ENCODE data around the gene TTLL10. TPM values are rescaled to one million over a fixed set of nuclear protein-coding genes. Genes with fewer than 3 reads are reported as not detected.

TTLL10 gene
- polyA plus RNA-seq, 2 donors, result 0.28 to 0.43 TPM

- WGBS, 2 donors, result 0 to 1% methylated on average over 25 to 29 of the region's 29 CpGs
- no peaks in the 10 kb centered on the region for H3K36me3 ChIP-seq (ENCODE audit: control insufficient read depth in 2 of 2, insufficient read depth in 2 of 2, low read length in 1 of 2)
- peak overlapping the region; percentile 86 to 94 for H3K27ac ChIP-seq (ENCODE audit: low read depth in 2 of 2, low read length in 1 of 2)
- H3K4me1 ChIP-seq (ENCODE audit: control insufficient read depth in 2 of 2, insufficient read depth in 2 of 2, low read length in 1 of 2), result peaks cover 0 to 15% of the 10 kb centered on the region in 2 donors
- peak overlapping the region; percentile 44 to 51 for H3K4me3 ChIP-seq (ENCODE audit: low read depth in 1 of 2, low read length in 2 of 2)
- H3K27me3 ChIP-seq (ENCODE audit: control insufficient read depth in 1 of 2, insufficient read depth in 2 of 2, low read length in 2 of 2), result no peaks in the 10 kb centered on the region
- H3K9me3 ChIP-seq (ENCODE audit: control insufficient read depth in 2 of 2, insufficient read depth in 1 of 2, low read depth in 1 of 2, low read length in 1 of 2), result no peaks in the 10 kb centered on the region
These were observed 16.2 kb upstream of the TTLL10 start for GRCh38 chr1:1157426-1157913.

DNA sequence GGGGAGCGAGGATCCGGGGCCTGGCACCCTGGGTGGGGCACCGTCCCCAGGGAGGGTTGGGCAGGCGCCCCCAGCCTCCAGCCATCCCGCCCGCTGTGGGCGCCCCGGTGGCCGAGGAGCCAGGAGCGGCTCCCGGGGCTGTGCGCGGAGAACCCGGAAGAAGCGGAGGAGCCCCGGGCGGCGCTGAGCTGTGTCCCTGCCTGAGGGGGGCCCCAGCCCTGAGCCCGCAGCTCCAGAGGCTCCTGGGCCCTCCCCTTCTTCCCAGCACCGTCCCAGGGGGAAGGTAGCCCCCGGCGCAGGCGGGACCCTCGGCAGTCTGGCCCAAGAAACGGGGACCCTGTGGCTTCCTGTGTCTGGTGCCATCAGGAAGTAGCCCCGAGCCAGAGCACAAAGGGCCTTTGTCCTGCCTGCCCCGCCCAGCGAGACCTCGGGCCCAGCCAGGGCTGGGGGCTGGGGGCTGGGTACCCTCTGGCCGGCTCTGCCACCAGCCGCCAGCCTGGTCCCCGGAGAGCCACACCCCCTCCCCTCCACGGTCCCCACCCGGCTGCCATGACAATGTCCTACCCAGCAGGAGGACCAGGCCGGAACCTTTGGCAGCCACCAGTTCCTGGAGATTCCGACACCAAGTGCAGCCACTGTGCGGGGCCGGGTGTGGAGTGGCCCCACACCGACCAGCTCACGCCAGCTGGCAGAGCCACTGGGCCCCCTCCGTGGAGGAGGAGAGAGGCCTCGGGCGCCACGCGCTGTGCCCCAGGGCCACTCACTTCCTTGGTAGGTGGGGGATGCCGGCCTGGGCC, 15.6 kb upstream of the TTLL10 start:
- H3K4me3 ChIP-seq (ENCODE audit: low read depth in 1 of 2, low read length in 2 of 2), result peak overlapping the region; percentile 44 to 51
- H3K27me3 ChIP-seq (ENCODE audit: control insufficient read depth in 1 of 2, insufficient read depth in 2 of 2, low read length in 2 of 2), result no peaks in the 10 kb centered on the region
- peaks cover 0 to 15% of the 10 kb centered on the region in 2 donors for H3K4me1 ChIP-seq (ENCODE audit: control insufficient read depth in 2 of 2, insufficient read depth in 2 of 2, low read length in 1 of 2)
- WGBS, 2 donors, result 8 to 13% methylated on average over 40 to 46 of the region's 46 CpGs
- H3K9me3 ChIP-seq (ENCODE audit: control insufficient read depth in 2 of 2, insufficient read depth in 1 of 2, low read depth in 1 of 2, low read length in 1 of 2), result no peaks in the 10 kb centered on the region
- peak overlapping the region; percentile 86 to 94 for H3K27ac ChIP-seq (ENCODE audit: low read depth in 2 of 2, low read length in 1 of 2)
- no peaks in the 10 kb centered on the region for H3K36me3 ChIP-seq (ENCODE audit: control insufficient read depth in 2 of 2, insufficient read depth in 2 of 2, low read length in 1 of 2)

GRCh38 chr1:1160281-1160930, 13.3 kb upstream of the TTLL10 start:
- no peaks in the 10 kb centered on the region for H3K27me3 ChIP-seq (ENCODE audit: control insufficient read depth in 1 of 2, insufficient read depth in 2 of 2, low read length in 2 of 2)
- no peak overlapping the region for H3K4me3 ChIP-seq (ENCODE audit: low read depth in 1 of 2, low read length in 2 of 2)
- no peaks in the 10 kb centered on the region for H3K9me3 ChIP-seq (ENCODE audit: control insufficient read depth in 2 of 2, insufficient read depth in 1 of 2, low read depth in 1 of 2, low read length in 1 of 2)
- H3K36me3 ChIP-seq (ENCODE audit: control insufficient read depth in 2 of 2, insufficient read depth in 2 of 2, low read length in 1 of 2), result peaks cover 0 to 4% of the 10 kb centered on the region in 2 donors
- H3K4me1 ChIP-seq (ENCODE audit: control insufficient read depth in 2 of 2, insufficient read depth in 2 of 2, low read length in 1 of 2), result peaks cover 0 to 15% of the 10 kb centered on the region in 2 donors
- WGBS, 2 donors, result 89 to 91% methylated on average over 23 of the region's 23 CpGs
- no peak overlapping the region for H3K27ac ChIP-seq (ENCODE audit: low read depth in 2 of 2, low read length in 1 of 2)

GRCh38 chr1:1161078-1161682, 12.5 kb upstream of the TTLL10 start:
- H3K4me1 ChIP-seq (ENCODE audit: control insufficient read depth in 2 of 2, insufficient read depth in 2 of 2, low read length in 1 of 2), result peaks cover 0 to 19% of the 10 kb centered on the region in 2 donors
- 90 to 91% methylated on average over 29 of the region's 29 CpGs for WGBS, 2 donors
- H3K27me3 ChIP-seq (ENCODE audit: control insufficient read depth in 1 of 2, insufficient read depth in 2 of 2, low read length in 2 of 2), result no peaks in the 10 kb centered on the region
- no peak overlapping the region for H3K27ac ChIP-seq (ENCODE audit: low read depth in 2 of 2, low read length in 1 of 2)
- H3K9me3 ChIP-seq (ENCODE audit: control insufficient read depth in 2 of 2, insufficient read depth in 1 of 2, low read depth in 1 of 2, low read length in 1 of 2), result no peaks in the 10 kb centered on the region
- no peak overlapping the region for H3K4me3 ChIP-seq (ENCODE audit: low read depth in 1 of 2, low read length in 2 of 2)
- peaks cover 0 to 5% of the 10 kb centered on the region in 2 donors for H3K36me3 ChIP-seq (ENCODE audit: control insufficient read depth in 2 of 2, insufficient read depth in 2 of 2, low read length in 1 of 2)

GRCh38 chr1:1161683-1162079, 12.0 kb upstream of the TTLL10 start:
- H3K27ac ChIP-seq (ENCODE audit: low read depth in 2 of 2, low read length in 1 of 2), result no peak overlapping the region

DNA sequence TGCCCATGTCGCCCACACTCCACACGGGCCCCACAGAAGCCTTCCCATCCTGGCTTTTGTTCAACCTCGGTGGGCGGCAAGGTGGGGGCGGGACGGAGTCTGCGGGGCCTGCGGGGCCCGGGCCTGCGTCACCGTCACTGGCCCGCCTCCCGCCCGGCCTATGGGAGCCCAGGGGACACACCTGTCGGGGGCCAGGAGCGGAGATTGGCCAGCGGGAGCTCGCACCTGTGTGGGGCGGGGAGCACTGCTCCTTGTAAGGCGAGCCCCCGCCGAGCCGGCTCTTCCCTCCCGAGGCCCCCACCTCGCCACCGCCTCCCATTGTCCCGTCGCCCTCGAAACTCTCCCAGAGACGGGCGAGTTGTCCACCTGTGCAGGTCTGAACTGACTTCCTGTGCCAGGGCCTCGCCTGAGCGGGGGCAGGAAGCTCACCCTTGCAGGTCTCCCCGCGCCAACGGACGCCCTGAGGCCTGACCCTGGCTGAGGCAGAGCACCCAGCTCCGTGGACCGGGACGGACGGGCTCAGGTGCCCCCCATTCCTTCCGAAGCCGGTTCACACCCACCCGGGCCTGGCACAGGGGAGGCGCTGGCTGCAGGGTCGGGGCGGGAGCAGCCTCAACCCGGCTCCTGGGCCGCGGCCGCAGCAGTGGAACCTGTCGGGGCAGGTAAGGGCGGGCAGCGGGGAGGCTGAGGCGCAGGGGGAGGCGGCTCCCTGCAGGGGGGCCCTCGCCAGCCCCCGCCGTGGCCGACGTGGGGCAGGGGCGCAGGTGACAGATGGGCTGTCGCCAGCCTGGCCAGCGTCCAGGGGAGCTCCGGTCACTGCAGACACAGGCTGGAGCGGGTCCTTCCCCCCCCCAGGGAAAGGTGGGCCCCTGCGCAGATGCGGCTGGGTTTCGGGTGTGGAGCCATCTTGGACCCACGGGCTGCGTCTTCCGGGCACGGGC, 10.8 kb upstream of the TTLL10 start:
- peak overlapping the region; percentile 65 to 84 for H3K4me3 ChIP-seq (ENCODE audit: low read depth in 1 of 2, low read length in 2 of 2)
- 33 to 43% methylated on average over 57 to 73 of the region's 73 CpGs for WGBS, 2 donors
- no peaks in the 10 kb centered on the region for H3K27me3 ChIP-seq (ENCODE audit: control insufficient read depth in 1 of 2, insufficient read depth in 2 of 2, low read length in 2 of 2)
- H3K4me1 ChIP-seq (ENCODE audit: control insufficient read depth in 2 of 2, insufficient read depth in 2 of 2, low read length in 1 of 2), result peaks cover 4 to 27% of the 10 kb centered on the region in 2 donors
- peaks cover 0 to 7% of the 10 kb centered on the region in 2 donors for H3K36me3 ChIP-seq (ENCODE audit: control insufficient read depth in 2 of 2, insufficient read depth in 2 of 2, low read length in 1 of 2)
- peak overlapping the region; percentile 95 to 97 for H3K27ac ChIP-seq (ENCODE audit: low read depth in 2 of 2, low read length in 1 of 2)
- H3K9me3 ChIP-seq (ENCODE audit: control insufficient read depth in 2 of 2, insufficient read depth in 1 of 2, low read depth in 1 of 2, low read length in 1 of 2), result no peaks in the 10 kb centered on the region

More at GRCh38 chr1:1161683-1162079, 12.0 kb upstream of the TTLL10 start:
- Histone ChIP-seq H3K9me3 (ENCODE audit: control insufficient read depth in 2 of 2, insufficient read depth in 1 of 2, low read depth in 1 of 2, low read length in 1 of 2) (no peaks in the 10 kb centered on the region), H3K4me3 (ENCODE audit: low read depth in 1 of 2, low read length in 2 of 2) (no peak overlapping the region), H3K4me1 (ENCODE audit: control insufficient read depth in 2 of 2, insufficient read depth in 2 of 2, low read length in 1 of 2) (peaks cover 2 to 19% of the 10 kb centered on the region in 2 donors), H3K36me3 (ENCODE audit: control insufficient read depth in 2 of 2, insufficient read depth in 2 of 2, low read length in 1 of 2) (peaks cover 0 to 5% of the 10 kb centered on the region in 2 donors), H3K27me3 (ENCODE audit: control insufficient read depth in 1 of 2, insufficient read depth in 2 of 2, low read length in 2 of 2) (no peaks in the 10 kb centered on the region)
- WGBS, 2 donors, result 67 to 69% methylated on average over 17 of the region's 17 CpGs

DNA sequence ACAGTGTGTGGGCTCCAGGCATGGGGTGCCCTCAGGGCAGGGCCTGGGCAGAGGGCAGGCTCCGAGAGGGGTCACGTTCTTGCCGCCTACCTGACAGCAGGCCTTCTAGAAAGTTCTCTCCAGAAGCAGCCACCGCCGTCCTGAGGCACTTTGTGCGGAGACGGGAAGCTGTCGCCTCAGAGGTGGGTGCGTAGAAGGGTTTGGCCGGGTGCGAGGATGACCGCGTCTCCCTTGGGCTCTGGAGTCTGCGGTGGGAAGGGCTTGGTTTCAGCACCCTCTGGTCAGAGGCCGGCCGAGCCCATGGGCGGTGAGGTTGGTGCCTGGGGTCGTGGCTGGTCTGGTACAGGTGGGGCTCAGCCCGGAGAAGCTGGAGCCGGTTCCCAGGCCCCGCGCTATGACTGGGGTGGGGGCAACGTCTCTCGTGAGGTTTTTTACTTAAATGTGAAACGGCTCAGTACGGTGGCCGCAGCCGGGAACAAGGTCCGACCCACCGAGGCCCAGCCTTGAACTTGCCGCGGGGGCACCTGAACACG, 10.1 kb upstream of the TTLL10 start:
- 37 to 57% methylated on average over 32 to 33 of the region's 33 CpGs for WGBS, 2 donors
- peaks cover 4 to 20% of the 10 kb centered on the region in 2 donors for H3K4me1 ChIP-seq (ENCODE audit: control insufficient read depth in 2 of 2, insufficient read depth in 2 of 2, low read length in 1 of 2)
- no peaks in the 10 kb centered on the region for H3K9me3 ChIP-seq (ENCODE audit: control insufficient read depth in 2 of 2, insufficient read depth in 1 of 2, low read depth in 1 of 2, low read length in 1 of 2)
- H3K36me3 ChIP-seq (ENCODE audit: control insufficient read depth in 2 of 2, insufficient read depth in 2 of 2, low read length in 1 of 2), result peaks cover 0 to 10% of the 10 kb centered on the region in 2 donors
- H3K27me3 ChIP-seq (ENCODE audit: control insufficient read depth in 1 of 2, insufficient read depth in 2 of 2, low read length in 2 of 2), result no peaks in the 10 kb centered on the region
- peak overlapping the region; percentile 65 to 84 for H3K4me3 ChIP-seq (ENCODE audit: low read depth in 1 of 2, low read length in 2 of 2)
- peak overlapping the region; percentile 95 to 97 for H3K27ac ChIP-seq (ENCODE audit: low read depth in 2 of 2, low read length in 1 of 2)

DNA sequence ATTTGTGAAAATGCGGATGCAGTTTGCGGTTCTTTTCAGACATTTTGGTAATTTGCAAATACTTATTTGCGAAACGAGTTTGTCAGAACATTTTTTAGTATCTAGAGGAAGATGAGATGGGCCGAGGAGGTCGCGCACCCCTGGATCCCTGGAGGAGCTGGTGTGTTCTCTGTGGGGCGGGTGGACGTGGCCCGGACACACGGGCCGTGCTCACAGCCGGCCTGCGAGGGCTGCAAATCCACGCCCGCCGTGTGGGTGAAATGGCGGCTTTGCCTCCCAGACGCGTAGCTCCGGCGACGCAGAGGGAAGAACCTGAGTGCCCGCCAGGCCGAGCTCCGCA, 9.3 kb upstream of the TTLL10 start:
- 37 to 45% methylated on average over 25 to 26 of the region's 26 CpGs for WGBS, 2 donors
- Histone ChIP-seq H3K4me1 (ENCODE audit: control insufficient read depth in 2 of 2, insufficient read depth in 2 of 2, low read length in 1 of 2) (peaks cover 4 to 16% of the 10 kb centered on the region in 2 donors), H3K4me3 (ENCODE audit: low read depth in 1 of 2, low read length in 2 of 2) (peak overlapping the region; percentile 65 to 84), H3K9me3 (ENCODE audit: control insufficient read depth in 2 of 2, insufficient read depth in 1 of 2, low read depth in 1 of 2, low read length in 1 of 2) (no peaks in the 10 kb centered on the region), H3K27ac (ENCODE audit: low read depth in 2 of 2, low read length in 1 of 2) (peak overlapping the region; percentile 95 to 97), H3K27me3 (ENCODE audit: control insufficient read depth in 1 of 2, insufficient read depth in 2 of 2, low read length in 2 of 2) (no peaks in the 10 kb centered on the region), H3K36me3 (ENCODE audit: control insufficient read depth in 2 of 2, insufficient read depth in 2 of 2, low read length in 1 of 2) (peaks cover 0 to 10% of the 10 kb centered on the region in 2 donors)
